IMR-90 (cell line): Measurements from ENCODE around the gene ADAMTS16. TPM values are rescaled to one million over a fixed set of nuclear protein-coding genes. Genes with fewer than 3 reads are reported as not detected.

Experiments used
- ATAC-seq: fragments of 200-7000 bp; cut with Tn5 transposase; 2 replicates; pipeline ENCODE4 v1.9.1; 2020; ENCODE audit warnings: low read depth, mild to moderate bottlenecking, moderate library complexity
- BruUV-seq: library from RNA; stranded (reverse); fragments of 400-500 nt; replicated peaks from 2 replicates; lab custom pipeline; 2021; lab: Mats Ljungman, UMichigan
- CTCF ChIA-PET: fragments of 300-600 bp; formaldehyde crosslinking; extraction: SDS; loops from one replicate; lab custom pipeline; 2021; ENCODE audit warnings: antibody characterized with exemption; lab: Yijun Ruan, JAX
- POLR2A ChIA-PET: fragments of 300-600 bp; sonication (Branson Sonifier 250); formaldehyde crosslinking; loops from one replicate; lab custom pipeline; 2022; ENCODE audit warnings: antibody characterized with exemption; ENCODE audit not compliant: unreplicated experiment; lab: Charles Lee
- DNase-seq: peaks from one replicate; pipeline ENCODE4 v3.0.0; 2013
- H2AFZ ChIP-seq: replicated peaks from 2 replicates; pipeline ENCODE3; 2013; ENCODE audit warnings: low read length, mild to moderate bottlenecking; ENCODE audit not compliant: poor library complexity
- H2AK5ac ChIP-seq: 2 replicates; pipeline ENCODE4 v1.6.1; 2013; ENCODE audit warnings: low read depth, low read length, inconsistent platforms
- H2AK9ac ChIP-seq: replicated peaks from 2 replicates; pipeline ENCODE3; 2013; ENCODE audit warnings: mild to moderate bottlenecking, low read depth, low read length, moderate library complexity; ENCODE audit not compliant: poor library complexity
- H2BK120ac ChIP-seq: 2 replicates; pipeline ENCODE4 v1.6.1; 2013; ENCODE audit warnings: low read depth, low read length, inconsistent platforms
- H2BK15ac ChIP-seq: 3 replicates; pipeline ENCODE4 v1.6.1; 2013; ENCODE audit warnings: low read depth, low read length, inconsistent platforms
- H2BK20ac ChIP-seq: 2 replicates; pipeline ENCODE4 v1.6.1; 2013; ENCODE audit warnings: low read depth, mild to moderate bottlenecking, inconsistent platforms, low read length, moderate library complexity
- H2BK5ac ChIP-seq: 2 replicates; pipeline ENCODE4 v1.6.1; 2013; ENCODE audit warnings: mild to moderate bottlenecking, low read depth, low read length, inconsistent platforms; ENCODE audit not compliant: poor library complexity, severe bottlenecking
- H3K14ac ChIP-seq: replicated peaks from 2 replicates; pipeline ENCODE4 v1.6.1; 2013; ENCODE audit warnings: low read depth, low read length, inconsistent platforms
- H3K18ac ChIP-seq: 2 replicates; pipeline ENCODE4 v1.6.1; 2013; ENCODE audit warnings: low read depth, low read length, control low read depth
- H3K23ac ChIP-seq: 2 replicates; pipeline ENCODE4 v1.6.1; 2013; ENCODE audit warnings: low read depth, low read length, inconsistent platforms
- H3K27ac ChIP-seq: 2 replicates; pipeline ENCODE4 v1.5.1; 2013; ENCODE audit warnings: mild to moderate bottlenecking, control low read depth, low read length; ENCODE audit not compliant: insufficient read depth
- H3K27me3 ChIP-seq: 2 replicates; pipeline ENCODE4 v1.6.1; 2013; ENCODE audit warnings: low read length; ENCODE audit not compliant: control insufficient read depth, insufficient read depth
- H3K36me3 ChIP-seq: 2 replicates; pipeline ENCODE4 v1.6.1; 2013; ENCODE audit warnings: low read length, mixed read lengths; ENCODE audit not compliant: control insufficient read depth, insufficient read depth
- H3K4ac ChIP-seq: 2 replicates; pipeline ENCODE4 v1.6.1; 2013; ENCODE audit warnings: low read depth, low read length, inconsistent platforms
- H3K4me1 ChIP-seq: 2 replicates; pipeline ENCODE4 v1.6.1; 2013; ENCODE audit warnings: low read length, mixed read lengths; ENCODE audit not compliant: control insufficient read depth, insufficient read depth
- H3K4me2 ChIP-seq: 2 replicates; pipeline ENCODE4 v1.6.1; 2013; ENCODE audit warnings: low read depth, mild to moderate bottlenecking, control low read depth, low read length, moderate library complexity
- H3K4me3 ChIP-seq: 2 replicates; pipeline ENCODE4 v1.5.1; 2013; ENCODE audit warnings: low read depth, mild to moderate bottlenecking, control low read depth, low read length, moderate library complexity; ENCODE audit not compliant: insufficient read depth
- H3K56ac ChIP-seq: 2 replicates; pipeline ENCODE4 v1.6.1; 2013; ENCODE audit warnings: low read length, inconsistent platforms; ENCODE audit not compliant: insufficient read depth; ENCODE audit errors: extremely low read depth
- H3K79me1 ChIP-seq, 2 experiments: 2 replicates each; pipeline ENCODE4 v1.6.1; 2013; ENCODE audit warnings: low read length in 2 of 2, inconsistent platforms in 1 of 2, low read depth in 1 of 2
- H3K9ac ChIP-seq: 2 replicates; pipeline ENCODE4 v1.6.1; 2013; ENCODE audit warnings: low read depth, low read length, control low read depth
- H3K9me1 ChIP-seq: 2 replicates; pipeline ENCODE4 v1.6.1; 2013; ENCODE audit warnings: low read length, inconsistent platforms; ENCODE audit not compliant: insufficient read depth
- H3K9me3 ChIP-seq: 2 replicates; pipeline ENCODE4 v1.6.1; 2013; ENCODE audit warnings: low read length; ENCODE audit not compliant: control insufficient read depth, insufficient read depth
- H4K20me1 ChIP-seq: 2 replicates; pipeline ENCODE4 v1.6.1; 2013; ENCODE audit warnings: low read length, inconsistent platforms; ENCODE audit not compliant: insufficient read depth
- H4K5ac ChIP-seq: 2 replicates; pipeline ENCODE4 v1.6.1; 2013; ENCODE audit warnings: mild to moderate bottlenecking, low read depth, low read length, control low read depth
- H4K8ac ChIP-seq, 2 experiments: 2 replicates each; pipeline ENCODE4 v1.6.1; 2013; ENCODE audit warnings: low read depth in 2 of 2, low read length in 2 of 2, control low read depth in 1 of 2, inconsistent platforms in 1 of 2
- H4K91ac ChIP-seq: 2 replicates; pipeline ENCODE4 v1.6.1; 2013; ENCODE audit warnings: low read depth, low read length, inconsistent platforms; ENCODE audit not compliant: insufficient read depth
- BHLHE40 ChIP-seq: fragments of 150-350 bp; IDR thresholded peaks from 2 replicates; pipeline ENCODE4 v1.6.1; 2016; ENCODE audit warnings: mild to moderate bottlenecking, low read depth, low read length
- CEBPB ChIP-seq: IDR thresholded peaks from 2 replicates; pipeline ENCODE4 v1.6.1; 2012; ENCODE audit warnings: low read depth, low read length, improper control_type of control experiment
- CHD1 ChIP-seq: IDR thresholded peaks from 2 replicates; pipeline ENCODE4 v1.6.1; 2012; ENCODE audit warnings: low read depth, low read length, improper control_type of control experiment
- MAFK ChIP-seq: IDR thresholded peaks from 2 replicates; pipeline ENCODE4 v1.6.1; 2012; ENCODE audit warnings: low read depth, low read length, improper control_type of control experiment
- MXI1 ChIP-seq: IDR thresholded peaks from 2 replicates; pipeline ENCODE4 v1.6.1; 2012; ENCODE audit warnings: low read depth, mild to moderate bottlenecking, low read length, moderate library complexity, borderline replicate concordance
- POLR2A ChIP-seq: IDR thresholded peaks from 2 replicates; pipeline ENCODE4 v1.6.1; 2012; ENCODE audit warnings: mild to moderate bottlenecking, low read depth, low read length
- RCOR1 ChIP-seq: IDR thresholded peaks from 2 replicates; pipeline ENCODE4 v1.6.1; 2012; ENCODE audit warnings: mild to moderate bottlenecking, low read length, improper control_type of control experiment; ENCODE audit not compliant: insufficient replicate concordance
- RFX5 ChIP-seq: IDR thresholded peaks from 2 replicates; pipeline ENCODE4 v1.8.0; 2012; ENCODE audit warnings: low read depth, mild to moderate bottlenecking, low read length, moderate library complexity
- WGBS, 2 experiments: methylation state at CpG; one replicate each; pipeline versions ENCODE4 v1.1.5 to v1.1.7; 2013; ENCODE audit warnings: missing lambda C conversion rate in 2 of 2; ENCODE audit not compliant: insufficient read length in 1 of 2; ENCODE audit errors: extremely low coverage in 2 of 2; 5-methylcytosine and 5-hydroxymethylcytosine counted together
- dilution Hi-C: fragments of 300-500 bp; cut with HindIII; formaldehyde crosslinking; loops from one replicate; pipeline ENCODE4 v1.14.3; 2018; ENCODE audit warnings: low sequenced_read_pairs; ENCODE audit not compliant: unreplicated experiment
- in situ Hi-C: fragments of 300-500 bp; cut with MboI; formaldehyde crosslinking; loops from 3 replicates; pipeline ENCODE4 v1.14.3; 2019; ENCODE audit warnings: low sequenced_read_pairs, inconsistent platforms, mixed read lengths
- intact Hi-C: fragments of 100-400 bp; cut with micrococcal nuclease; formaldehyde crosslinking; loops from 2 replicates; pipeline ENCODE4 v1.10.0; 2022
- polyA plus RNA-seq, 3 experiments: library from polyadenylated mRNA; depleted of rRNA; stranded (reverse); fragments of >200 nt; gene quantifications; 2 replicates each; pipeline ENCODE4 v1.2.3, GENCODE V29; 2012; ENCODE audit warnings: low replicate concordance in 1 of 3
- total RNA-seq: library from RNA; depleted of rRNA; stranded (reverse); fragments of >200 nt; gene quantifications from 2 replicates; pipeline ENCODE4 v1.2.3, GENCODE V29; 2012
- TF ChIP-seq, protein P1 (sequence below): fragments of 150-350 bp; IDR thresholded peaks from 2 replicates; pipeline ENCODE4 v1.6.1; 2016; ENCODE audit warnings: low read depth, mild to moderate bottlenecking, low read length, moderate library complexity, borderline replicate concordance

The ADAMTS16 gene
- total and polyA plus RNA-seq, 2 of the 4 experiments (the other 2 are of a cell fraction), result 0.09 to 0.18 TPM

DNA sequence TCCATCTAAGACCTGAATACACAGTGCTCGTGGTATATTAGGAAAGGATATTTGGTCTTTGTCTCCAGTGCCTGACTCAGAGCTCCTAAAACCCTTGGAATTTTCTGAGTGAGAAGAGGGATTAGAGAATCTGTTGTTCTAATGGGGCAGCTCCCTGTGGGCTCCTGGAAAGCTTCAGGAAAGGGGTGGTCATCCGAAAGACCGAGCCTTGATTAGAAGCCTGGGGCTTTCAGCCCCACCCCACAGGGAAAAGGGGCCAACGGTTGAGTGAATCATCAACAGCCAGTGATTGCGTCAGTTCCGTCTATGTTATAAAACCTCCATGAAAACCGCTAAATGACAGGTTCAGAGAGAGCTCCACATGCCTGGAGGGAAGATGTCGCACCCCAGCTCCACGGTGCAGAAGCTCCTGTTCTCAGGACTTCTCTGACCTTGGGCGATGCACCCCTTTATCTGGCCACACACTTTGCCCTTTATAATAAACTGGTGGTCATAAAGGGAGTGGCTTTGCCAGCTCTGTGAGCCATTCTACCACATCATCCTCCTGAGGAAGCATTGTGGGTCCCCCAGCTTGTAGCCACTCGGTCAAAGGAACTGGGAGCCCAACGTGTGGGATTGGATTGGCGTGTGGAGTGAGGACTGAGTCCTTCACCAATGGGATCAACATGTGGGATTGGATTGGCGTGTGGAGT is 211.3 kb downstream of the ADAMTS16 start:
- Histone ChIP-seq H2BK5ac (no peak overlapping the region), H3K56ac (no peak overlapping the region), H2AFZ (no peak overlapping the region), H3K4me2 (no peak overlapping the region), H4K8ac (no peak overlapping the region), H2AK9ac (no peak overlapping the region), H2BK15ac (no peak overlapping the region), H3K18ac (no peak overlapping the region), H3K4me1 (no peaks in the 10 kb centered on the region), H3K23ac (no peak overlapping the region), H3K79me1 (no peaks in the 10 kb centered on the region), H3K14ac (no peak overlapping the region), H3K9me1 (peaks cover 2% of the 10 kb centered on the region; the same call in 1 of the 2 replicates), H2BK20ac (no peak overlapping the region), H3K4me3 (no peak overlapping the region), H3K9ac (no peak overlapping the region), H4K20me1 (no peaks in the 10 kb centered on the region), H2AK5ac (no peak overlapping the region), H3K9me3 (peaks cover 10% of the 10 kb centered on the region), H2BK120ac (no peak overlapping the region), H4K5ac (no peak overlapping the region), H3K27me3 (no peaks in the 10 kb centered on the region), H3K36me3 (no peaks in the 10 kb centered on the region), H3K4ac (no peak overlapping the region), H3K27ac (no peak overlapping the region), H4K91ac (no peak overlapping the region)
- DNase-seq (no peak), ATAC-seq (no peak)
- intact Hi-C loops, result no loop called here
- in situ Hi-C loops, result no loop called here
- no TSS peak for BruUV-seq
- WGBS, 2 experiments, result 80% methylated on average over 2 of the region's 14 CpGs; no CpG with 5 or more reads in 1 of the 2 experiments
- ChIA-PET CTCF (no interaction called here), POLR2A (no interaction called here)
- TF ChIP-seq POLR2A (no peak), CEBPB (0 out of 2 replicates have a peak, but pooled peaks have one; percentile 7), BHLHE40 (no peak), RCOR1 (no peak), CHD1 (no peak), MXI1 (no peak), MAFK (no peak), RFX5 (no peak)
- TF ChIP-seq, protein P1, sequence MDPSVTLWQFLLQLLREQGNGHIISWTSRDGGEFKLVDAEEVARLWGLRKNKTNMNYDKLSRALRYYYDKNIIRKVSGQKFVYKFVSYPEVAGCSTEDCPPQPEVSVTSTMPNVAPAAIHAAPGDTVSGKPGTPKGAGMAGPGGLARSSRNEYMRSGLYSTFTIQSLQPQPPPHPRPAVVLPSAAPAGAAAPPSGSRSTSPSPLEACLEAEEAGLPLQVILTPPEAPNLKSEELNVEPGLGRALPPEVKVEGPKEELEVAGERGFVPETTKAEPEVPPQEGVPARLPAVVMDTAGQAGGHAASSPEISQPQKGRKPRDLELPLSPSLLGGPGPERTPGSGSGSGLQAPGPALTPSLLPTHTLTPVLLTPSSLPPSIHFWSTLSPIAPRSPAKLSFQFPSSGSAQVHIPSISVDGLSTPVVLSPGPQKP, result no peak
- dilution Hi-C loops, result no loop called here
